ENCODE results near the gene NHERF1.

DNA sequence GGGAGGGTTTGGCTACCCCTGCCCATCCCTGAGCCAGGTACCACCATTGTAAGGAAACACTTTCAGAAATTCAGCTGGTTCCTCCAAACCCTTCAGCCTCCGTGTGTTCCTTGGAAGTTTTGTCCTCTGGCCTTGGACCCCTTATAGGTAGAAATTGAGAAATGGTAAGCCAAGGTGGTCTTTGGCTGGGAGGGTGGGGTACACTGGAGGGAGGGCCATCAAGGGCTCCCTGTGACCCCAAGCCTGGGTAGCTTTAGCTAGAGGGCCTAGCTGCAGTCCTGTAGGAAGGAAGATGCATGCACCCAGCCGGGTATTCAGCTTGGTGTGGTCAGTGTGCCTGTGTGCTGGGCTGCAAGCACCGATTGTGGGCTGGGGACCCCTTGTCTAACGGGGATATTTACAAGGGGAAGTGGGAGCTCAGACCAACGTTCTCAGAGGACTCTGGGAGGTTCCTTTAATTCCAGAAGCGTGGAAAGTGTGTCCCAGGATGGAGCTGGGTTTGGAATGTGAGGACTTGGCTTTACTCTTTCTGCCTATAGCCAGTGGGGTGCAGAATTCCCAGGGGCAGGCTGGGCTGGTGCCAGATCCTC lies 20.9 kb downstream of the NHERF1 start:
- TF ChIP-seq POLR2AphosphoS5 (IDR thresholded peaks at IDR 0.05; ENCODE audit: low read depth, low read length), result no peak
- TF ChIP-seq POLR2A (IDR thresholded peaks at IDR 0.05; ENCODE audit: low read depth, low read length), result no peak
- TF ChIP-seq TAF1 (IDR thresholded peaks at IDR 0.05; ENCODE audit: borderline replicate concordance, low read depth, low read length), result no peak

Data from GM12892 (cell line).